HG02678 (cell line): ENCODE results near the gene PIN4.
"Not testable (repeated sequence)": the region's sequence is repeated elsewhere in the genome, so short reads cannot be mapped to it uniquely, and the experiment has no call there.

ENCODE experiments used
- ATAC-seq: cut with Tn5 transposase; IDR thresholded peaks from one replicate; pipeline ENCODE4 v1.9.1; 2021; ENCODE audit warnings: mild to moderate bottlenecking, moderate library complexity; ENCODE audit not compliant: unreplicated experiment

PIN4 gene

DNA sequence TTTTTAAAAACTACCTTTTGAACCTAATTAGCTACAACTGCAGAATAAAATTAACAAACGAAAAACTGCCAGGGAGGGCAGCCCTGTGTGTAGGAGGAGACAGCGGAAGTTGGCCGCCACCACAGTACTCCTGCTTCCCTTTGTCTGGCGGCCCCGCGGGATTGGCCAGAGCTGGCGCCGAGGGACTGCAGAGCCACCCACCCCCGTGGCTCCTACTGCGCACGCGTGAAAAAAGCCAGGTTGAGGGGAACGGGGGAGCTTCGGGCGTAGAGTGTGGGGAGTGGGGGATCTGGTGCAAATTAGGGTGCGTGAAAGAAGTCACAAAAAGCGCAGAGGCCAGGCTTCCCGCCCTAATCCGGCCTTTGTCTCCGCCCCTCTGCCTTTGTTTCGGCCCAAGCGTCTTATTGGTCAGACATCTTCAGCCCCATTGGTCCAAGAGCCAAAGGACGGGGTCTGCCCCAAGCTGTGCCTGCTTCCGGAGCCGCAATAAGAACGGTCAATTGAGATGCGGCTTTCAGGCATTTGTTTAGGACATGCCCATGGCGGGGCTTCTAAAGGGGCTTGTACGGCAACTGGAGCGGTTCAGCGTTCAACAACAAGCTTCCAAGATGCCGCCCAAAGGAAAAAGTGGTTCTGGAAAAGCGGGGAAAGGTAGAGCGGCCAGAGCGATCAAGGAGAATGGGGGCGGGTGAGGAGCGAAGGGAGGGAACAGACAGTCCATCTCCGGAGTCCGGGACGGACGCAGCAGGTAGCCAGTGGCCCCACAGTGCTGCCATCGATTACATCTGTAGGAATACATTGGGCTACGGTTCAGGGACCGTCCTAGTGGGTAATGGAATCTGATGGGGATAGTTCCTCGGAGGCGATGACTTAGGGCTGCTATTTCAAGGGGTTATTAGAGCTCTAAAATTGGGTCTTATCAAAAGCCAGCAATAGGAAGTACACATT, at the start of gene PIN4:
TSS of gene PIN4 (plus strand) at position 580 of the 948 bp plus-strand sequence. CDS start at position 609, 29 bp downstream.
- ATAC-seq, result peak; percentile 94

DNA sequence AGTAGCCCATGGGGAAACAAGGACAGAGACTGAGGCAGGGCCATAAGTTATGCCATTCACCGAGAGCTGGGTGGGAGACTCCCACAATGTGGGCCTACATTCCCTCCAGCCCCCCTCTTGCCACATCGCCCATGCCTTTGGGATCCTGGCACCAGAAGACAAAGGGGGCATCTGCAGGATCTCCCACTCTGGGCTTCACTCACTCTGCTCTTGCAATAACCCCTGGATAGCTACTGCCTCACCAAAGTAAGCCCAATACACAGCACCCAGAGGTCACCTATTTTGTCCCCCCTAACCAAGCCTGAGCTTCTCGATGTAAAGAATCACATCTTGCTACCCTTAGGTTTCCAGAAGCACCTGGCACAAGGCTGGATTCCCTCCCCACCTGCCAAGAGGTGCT, 49.1 kb upstream of the PIN4 start:
- no peak for ATAC-seq

DNA sequence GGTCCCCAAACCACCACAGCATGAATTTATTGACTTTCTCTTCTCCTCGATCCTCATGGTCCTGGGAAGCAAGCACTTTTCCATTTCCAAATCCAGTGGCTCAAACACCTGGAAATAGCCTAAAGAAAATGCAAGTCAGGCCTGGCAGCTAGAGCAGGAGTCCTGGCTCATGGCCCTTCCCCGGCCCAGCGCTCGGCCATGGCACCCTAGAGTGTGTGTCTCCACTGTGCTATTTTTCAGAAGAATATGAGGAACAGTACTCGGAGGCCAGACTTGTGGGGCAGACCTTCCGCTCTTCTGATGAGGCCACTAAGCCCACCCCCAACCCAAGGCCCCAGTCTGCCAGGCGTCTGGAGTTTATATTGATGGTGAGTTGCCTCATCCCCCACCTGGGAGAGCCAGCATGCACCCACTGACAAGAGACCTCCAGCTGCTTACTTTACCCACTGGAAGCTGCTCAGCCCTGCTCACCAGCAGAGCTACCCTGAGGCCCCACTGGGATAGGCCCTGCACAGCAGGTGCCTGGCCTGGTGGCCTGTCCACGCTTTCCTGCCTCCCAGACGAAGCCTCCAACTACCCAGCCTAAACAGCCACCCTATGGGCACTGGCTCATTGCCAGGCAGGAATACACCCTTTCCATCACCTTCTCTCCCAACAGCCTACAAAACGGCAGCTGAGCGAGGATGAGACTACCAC, 47.6 kb upstream of the PIN4 start:
- no peak for ATAC-seq

DNA sequence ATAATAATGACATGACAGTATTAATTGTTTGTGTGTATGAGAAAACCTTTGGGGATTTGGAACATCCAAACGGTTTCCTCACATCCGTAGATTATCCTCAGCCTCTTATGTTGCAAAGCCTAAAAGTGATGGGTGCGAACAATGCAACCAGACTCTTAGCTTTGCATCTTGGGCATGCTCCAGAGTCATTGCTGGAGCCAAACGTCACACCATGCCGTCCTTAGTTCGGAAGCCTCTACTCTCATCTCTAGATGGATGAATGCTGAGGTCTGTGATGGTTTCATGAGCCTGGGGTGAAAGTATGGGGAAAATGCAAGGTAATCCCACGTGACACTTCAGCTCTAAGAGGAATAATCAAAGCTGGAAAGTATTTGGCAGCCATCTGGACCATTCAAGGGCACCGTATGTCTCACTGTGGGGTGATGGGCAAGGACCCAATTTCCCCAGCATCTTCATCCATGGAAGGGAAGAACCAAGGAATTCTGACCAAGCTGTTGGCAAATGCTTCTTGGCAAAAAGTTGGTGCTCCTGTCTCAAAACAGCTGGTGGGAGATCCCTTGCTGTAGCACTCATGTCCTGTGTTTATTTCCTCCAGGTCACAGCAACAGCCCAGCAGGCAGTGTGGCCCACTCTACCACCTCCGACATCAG, 43.6 kb upstream of the PIN4 start:
- ATAC-seq, result no peak

DNA sequence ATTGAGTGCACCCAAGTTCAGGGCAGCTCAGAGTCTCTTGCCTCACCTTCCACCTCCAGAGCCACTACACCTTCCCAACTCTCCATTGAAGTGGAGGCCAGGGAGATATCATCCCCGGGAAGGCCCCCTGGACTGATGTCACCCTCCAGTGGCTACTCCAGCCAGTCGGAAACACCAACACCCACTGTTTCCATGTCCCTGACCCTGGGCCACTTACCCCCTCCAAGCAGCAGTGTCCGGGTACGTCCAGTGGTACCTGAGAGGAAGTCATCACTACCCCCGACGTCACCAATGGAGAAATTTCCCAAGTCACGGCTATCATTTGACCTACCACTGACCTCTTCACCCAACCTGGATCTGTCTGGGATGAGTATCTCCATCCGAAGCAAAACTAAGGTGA, 42.0 kb upstream of the PIN4 start:
- no peak for ATAC-seq

DNA sequence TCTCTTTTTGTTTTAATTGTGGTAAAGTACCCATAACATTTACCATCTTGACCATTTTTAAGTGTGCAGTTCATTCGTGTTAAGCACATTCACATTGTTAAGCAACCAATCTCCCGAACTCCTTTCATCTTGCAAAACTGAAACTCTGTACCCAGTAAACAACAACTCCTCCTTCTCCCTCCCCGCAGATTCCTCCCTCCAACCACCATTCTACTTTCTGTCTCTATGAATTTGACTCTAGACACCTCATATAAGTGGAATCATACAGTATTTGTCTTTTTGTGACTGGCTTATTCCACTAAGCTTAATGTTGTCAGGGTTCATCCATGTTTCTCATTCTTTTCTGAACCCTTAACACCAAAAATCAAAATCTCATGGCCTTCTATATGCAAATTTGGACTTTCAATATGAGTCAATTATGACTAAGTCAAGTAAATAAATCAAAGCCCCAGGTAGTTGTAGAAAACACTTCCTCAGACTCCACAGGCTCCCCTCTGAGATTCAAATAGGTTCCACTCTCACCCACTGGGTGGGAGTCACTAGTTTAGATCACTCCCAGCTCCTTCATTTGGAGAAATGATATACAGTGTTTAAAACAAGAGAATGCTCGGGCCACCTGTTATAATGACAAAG, 40.1 kb upstream of the PIN4 start:
- ATAC-seq, result no peak

DNA sequence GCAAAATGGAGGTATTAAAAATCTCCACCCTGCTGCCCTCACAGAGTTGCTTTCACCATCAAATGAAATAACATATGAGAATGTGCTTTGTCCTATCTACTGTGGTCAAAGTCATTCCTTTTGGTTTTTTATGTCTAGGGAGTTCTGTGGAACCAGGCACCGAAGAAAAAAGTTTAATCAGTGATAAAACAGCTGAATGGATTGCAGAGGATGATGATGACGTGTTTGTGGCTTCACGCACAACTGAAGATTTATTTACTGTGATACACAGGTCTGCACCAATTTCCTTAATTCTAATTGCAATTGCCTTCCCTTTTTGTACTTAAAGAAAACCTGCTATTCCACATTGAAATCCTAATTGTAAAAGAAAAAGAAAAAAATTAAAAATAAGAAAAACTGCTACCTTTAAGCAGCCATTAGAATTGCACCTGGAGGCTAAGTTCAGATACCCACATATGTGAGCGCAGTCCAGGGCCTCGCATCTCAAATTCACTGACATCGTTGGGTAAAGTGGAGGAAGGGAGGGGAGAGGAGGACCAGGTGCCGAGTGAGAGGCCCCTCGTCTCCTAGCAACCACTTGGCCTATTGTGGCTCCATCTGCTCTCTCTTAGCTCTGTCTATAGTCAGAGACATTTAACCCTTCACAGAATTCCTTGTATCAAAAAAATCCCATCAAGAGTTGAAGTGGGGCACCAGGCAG, 39.3 kb upstream of the PIN4 start:
- ATAC-seq, result no peak

DNA sequence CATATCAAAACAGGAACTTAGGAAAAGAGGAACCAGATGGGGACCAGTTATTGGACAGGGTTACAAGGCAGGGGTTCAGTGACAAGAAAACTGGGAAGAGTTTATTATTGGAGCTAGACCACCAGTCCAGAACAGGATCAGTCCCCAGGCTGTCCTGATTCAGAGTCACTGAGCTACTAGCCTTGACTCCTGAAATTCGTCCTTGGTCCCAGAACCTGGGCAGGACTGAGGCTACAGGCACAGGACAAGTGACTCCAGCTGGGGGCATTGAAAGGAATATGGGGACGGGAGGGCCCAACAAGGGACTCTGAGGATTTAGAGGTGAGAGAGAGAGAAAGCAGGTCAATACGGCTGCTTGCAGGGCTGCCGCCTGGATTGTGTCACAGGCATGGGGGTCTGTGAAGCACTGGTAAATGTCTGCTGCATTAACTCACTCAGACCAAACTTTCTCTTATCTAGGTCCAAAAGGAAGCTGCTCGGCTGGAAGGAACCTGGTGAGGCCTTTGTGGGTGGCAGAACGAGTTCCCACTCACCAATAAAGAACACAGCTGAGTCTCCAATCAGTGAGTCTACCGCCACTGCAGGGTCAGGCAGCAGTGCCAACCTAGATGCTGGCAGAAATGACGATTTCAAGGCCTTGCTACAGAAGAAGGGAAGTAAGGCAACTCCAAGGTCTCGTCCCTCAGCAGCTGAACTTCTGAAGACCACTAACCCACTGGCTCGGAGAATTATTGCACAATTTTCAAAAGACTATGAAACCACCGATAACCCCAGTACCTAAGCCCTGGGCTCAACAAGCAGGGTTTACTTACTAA, 38.6 kb upstream of the PIN4 start:
- no peak for ATAC-seq

DNA sequence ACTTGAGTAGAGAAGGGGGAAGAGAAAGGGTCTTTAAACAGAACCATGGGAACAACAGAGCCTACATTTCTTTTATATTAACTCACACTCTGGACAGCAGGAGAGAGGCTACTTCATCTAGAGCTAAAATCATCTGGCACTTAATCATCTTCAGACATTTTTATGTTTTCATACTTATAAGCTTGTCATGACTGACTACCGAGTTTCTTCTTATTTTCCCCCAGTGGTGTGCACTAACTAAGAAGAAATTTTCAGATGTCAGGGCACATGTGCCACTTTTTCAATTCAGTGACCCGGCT, 38.0 kb upstream of the PIN4 start:
- ATAC-seq, result no peak

DNA sequence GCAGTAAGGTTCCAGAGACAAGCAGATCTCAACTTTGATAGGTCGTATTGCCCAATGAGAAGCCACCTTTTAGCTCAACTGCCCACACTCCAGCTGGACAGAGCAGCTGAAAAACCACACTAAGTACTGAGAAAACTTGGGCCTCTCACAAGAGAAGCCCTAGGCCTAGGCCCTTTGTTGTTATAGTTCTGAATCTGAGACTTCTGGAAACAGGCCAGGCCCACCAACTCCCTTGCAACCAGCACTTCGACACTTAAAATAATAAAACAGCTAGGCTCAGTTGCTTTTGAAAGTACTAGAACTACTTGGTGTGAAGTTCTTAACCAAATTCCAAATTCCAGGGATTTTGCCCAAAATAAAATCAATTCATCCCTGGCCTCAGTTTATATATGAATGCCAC, 36.4 kb upstream of the PIN4 start:
- ATAC-seq, result no peak

DNA sequence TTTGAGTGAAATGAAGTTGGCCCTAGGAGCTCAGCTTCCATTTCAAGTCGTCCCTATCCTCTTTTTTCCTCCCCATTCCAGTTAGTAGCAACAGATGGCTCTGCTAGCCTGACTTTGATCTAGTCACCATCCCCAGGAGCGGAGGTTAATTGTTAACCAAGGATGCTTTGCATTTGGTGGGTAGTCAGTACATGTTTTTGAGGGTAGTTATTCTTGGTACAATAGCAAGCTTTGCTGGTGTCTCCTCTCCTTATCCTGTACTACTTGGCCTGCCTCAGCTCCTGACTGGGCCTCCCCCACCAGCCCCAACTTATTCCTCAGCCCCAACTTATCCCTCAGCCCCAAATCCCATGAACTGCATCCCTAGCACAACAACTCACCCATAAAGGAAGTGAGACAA, 35.0 kb upstream of the PIN4 start:
- ATAC-seq, result no peak

DNA sequence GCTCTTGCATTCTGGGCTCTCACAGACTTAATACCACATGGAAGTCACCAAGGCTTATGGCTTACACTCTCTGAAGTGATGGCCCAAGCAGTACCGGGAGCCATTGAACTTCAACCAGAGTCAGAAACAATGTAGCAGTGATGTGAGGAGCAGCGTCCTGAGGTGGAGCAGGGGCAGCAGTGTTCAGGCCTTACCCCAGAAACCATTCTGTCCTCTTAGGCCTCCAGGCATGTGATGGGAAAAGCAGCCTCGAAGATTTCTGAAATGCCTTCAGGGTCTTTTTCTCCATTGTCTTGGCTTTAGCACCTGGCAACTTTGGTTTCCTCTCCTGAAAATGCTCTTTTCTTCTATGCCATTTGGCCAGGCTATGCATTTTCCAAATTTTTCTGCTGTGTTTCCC, 22.8 kb upstream of the PIN4 start:
- no peak for ATAC-seq

DNA sequence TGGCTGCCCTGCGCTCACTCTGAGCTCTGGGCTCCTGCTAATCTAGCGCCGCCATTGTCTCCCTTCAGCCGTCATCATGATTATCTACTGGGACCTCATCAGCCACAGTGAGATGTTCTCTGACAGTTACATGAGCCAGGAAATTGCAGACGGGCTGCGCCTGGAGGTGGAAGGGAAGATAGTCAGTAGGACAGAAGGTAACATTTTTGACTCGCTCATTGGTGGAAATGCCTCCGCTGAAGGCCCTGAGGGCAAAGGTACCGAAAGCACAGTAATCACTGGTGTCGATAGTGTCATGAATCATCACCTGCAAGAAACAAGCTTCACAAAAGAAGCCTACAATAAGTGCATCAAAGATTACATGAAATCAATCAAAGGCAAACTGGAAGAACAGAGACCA, 21.8 kb upstream of the PIN4 start:
- ATAC-seq, result no peak

DNA sequence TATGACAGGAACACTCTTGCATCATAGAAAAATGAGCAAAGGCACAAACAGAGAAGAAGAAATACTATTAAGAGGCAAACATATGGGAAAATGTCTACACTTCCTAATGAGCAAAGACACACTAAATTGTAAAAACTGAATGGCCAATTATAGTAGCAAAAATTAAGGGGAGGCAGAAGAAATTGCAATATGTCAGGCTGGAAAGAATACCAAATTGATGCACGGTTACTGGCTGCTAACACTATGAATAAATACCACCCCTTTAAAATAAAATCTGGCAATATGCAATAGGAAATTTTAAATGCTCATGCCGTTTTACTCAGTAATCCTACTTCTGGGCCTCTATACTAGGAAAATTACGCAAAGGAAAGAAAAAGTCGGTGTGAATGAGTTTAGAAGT, 16.0 kb upstream of the PIN4 start:
- ATAC-seq, result no peak

DNA sequence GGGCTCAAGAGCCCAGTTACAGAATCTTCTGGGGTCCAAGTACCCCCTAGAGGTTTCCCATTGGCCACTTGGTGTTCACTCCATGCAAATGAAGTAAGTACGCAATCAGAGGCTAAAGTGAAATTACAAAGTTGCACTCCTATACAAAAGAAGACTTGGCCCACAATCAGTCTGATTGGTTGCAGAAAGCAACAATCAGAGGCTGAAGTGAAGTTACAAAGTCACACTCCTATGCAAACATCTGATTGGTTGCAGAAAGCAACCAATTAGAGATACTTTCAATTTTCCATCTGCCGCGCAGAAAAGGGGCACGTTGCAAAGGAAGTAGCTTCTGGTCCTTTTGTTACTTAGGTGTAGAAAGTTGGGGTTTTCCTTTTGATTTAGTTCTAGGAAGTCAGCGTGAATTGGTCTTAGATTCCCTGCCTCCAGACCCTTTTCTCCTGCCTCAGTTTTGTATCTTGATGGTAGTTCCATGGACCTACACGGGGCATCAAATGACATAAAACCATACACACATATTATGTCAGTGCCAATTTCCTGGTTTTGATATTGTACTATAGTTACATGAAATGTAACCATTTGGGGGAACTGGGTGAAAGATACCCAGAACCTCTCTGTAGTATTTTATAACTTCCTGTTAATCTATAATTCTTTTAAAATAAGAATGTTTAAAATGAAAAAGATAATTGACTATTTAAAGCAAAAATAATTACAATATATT, 12.4 kb upstream of the PIN4 start:
- ATAC-seq, result no peak

DNA sequence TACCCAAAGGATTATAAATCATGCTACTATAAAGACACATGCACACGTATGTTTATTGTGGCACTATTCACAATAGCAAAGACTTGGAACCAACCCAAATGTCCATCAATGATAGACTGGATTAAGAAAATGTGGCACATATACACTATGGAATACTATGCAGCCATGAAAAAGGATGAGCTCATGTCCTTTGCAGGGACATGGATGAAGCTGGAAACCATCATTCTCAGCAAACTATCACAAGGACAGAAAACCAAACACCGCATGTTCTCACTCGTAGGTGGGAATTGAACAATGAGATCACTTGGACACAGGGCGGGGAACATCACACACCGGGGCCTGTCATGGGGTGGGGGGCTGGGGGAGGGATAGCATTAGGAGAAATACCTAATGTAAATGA, 5.3 kb upstream of the PIN4 start:
- not testable (repeated sequence) for ATAC-seq

DNA sequence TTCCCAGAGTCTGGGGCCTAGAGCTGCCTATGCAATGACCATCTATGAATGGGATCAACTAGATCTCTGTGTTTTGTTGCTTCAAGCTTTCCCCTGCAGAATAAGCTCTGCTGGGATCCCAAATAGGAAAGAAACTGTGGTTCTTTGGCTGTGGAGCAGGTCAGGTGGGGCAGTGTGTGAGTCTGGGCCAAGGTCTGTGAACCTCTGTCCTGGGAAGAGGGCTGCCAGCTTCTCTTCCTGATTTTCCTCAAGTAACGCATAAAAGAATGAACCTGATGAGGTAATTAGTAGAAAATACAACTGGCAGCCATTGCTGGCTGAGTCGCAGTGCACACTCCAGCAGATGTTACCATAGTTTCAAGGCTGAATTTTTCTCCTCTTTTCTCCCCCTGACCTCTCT, 4.6 kb upstream of the PIN4 start:
- ATAC-seq, result no peak

DNA sequence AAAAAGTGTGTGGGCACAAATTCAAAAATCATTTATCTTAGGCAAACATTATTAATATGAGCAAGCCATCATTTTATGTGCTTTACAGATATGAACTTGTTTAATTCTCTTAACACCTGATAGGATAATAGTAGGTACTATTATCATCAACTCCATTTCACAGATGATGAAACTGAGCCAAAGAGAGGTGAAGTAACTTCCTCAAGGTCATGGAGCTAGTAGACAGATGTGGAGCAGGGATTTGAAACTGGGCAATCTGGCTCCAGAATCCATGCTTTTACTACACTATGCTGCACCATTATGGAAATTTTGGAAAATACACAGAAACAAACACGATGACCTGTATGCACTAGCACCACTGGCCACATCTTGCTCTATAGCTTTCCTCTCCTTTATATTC, 1.0 kb upstream of the PIN4 start:
- no peak for ATAC-seq

DNA sequence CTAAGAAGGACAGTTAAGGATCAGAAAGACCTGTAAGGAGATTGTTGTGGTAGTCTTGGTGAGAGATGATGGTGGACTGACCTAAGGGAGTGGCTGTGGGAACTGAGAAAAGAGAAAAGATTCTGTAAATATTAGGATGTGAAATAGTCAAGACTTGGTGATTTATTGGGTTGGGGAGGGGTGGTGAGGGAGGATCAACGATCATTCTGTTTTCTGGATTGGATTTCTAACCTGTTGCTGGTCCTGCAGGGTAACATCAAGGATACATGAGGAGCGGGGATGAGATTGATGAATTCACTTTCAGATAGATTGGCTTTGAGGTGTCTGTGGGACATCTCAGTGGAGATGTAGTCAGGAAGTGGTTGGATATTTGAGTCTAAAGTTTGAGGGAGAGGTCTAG, 1.4 kb downstream of the PIN4 start:
- ATAC-seq, result no peak
